Colonic mucosa (tissue), 4 donors: ENCODE data around the gene PTPN18. TPM values are rescaled to one million over a fixed set of nuclear protein-coding genes. Genes with fewer than 3 reads are reported as not detected.

ENCODE experiments used
- DNase-seq: peaks from one replicate; pipeline ENCODE4 v3.0.0-alpha.2; 2020
- H3K27ac ChIP-seq: fragments of 200-600 bp; one replicate; pipeline ENCODE4 v1.8.0; 2021
- H3K27me3 ChIP-seq: fragments of 200-600 bp; one replicate; pipeline ENCODE4 v1.8.0; 2021
- H3K36me3 ChIP-seq: fragments of 200-600 bp; one replicate; pipeline ENCODE4 v1.8.0; 2021
- H3K4me1 ChIP-seq: fragments of 200-600 bp; one replicate; pipeline ENCODE4 v1.8.0; 2021; ENCODE audit warnings: mild to moderate bottlenecking
- H3K4me3 ChIP-seq: fragments of 200-600 bp; one replicate; pipeline ENCODE4 v1.8.0; 2021
- H3K9ac ChIP-seq, 2 donors: one replicate each; pipeline ENCODE4 v1.7.0; 2013; ENCODE audit warnings: control low read depth in 2 of 2, low read depth in 2 of 2, low read length in 2 of 2
- H3K9me3 ChIP-seq: fragments of 200-600 bp; one replicate; pipeline ENCODE4 v1.8.0; 2021
- CTCF ChIP-seq: fragments of 200-600 bp; IDR thresholded peaks from one replicate; pipeline ENCODE4 v1.8.0; 2022; ENCODE audit warnings: antibody characterized with exemption, mild to moderate bottlenecking
- intact Hi-C: fragments of 100-400 bp; cut with DNase I; formaldehyde crosslinking; loops from one replicate; pipeline ENCODE4 v1.14.1; 2022
- total RNA-seq, 2 donors: library from RNA; stranded (reverse); fragmentation: NEBNext Ultra II Directional in 1 of 2; extraction: Animal tissue kit (Norgen Biotek cat#: 25700) in 1 of 2; gene quantifications; one replicate each; pipeline ENCODE4 v1.2.1, GENCODE V29; 2021
- donor health status: healthy.
- donor health status: DM: no; HTN: no; CAD: no.
- donor health status: DM: no; HTN: no; CAD: no.

PTPN18 gene
- total RNA-seq, 2 donors from 2014 or later: 85.0 to 160 TPM

DNA sequence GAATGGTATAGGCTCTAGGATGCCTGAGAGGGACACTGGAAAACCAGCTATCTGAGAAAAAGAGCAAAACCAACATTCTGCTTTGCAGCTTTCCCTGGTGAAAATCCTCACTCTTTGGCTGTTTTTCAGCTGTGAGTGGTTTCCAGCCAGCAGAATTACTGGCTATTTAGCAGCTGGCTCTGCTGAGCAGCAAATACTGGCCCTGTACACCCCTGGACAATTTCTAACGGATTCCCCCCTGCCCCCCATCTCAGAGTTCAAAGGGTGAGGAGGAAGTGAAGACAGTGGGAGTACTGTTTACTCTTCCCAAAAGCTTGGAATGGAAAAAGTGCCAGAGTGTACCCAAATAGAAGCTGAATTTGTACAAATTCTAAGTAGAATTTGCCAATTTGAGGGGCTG lies 39.3 kb upstream of the PTPN18 start:
- Histone ChIP-seq H3K27ac (no peak overlapping the region), H3K4me1 (no peaks in the 10 kb centered on the region), H3K4me3 (no peak overlapping the region), H3K9me3 (no peaks in the 10 kb centered on the region), H3K36me3 (no peaks in the 10 kb centered on the region), H3K27me3 (no peaks in the 10 kb centered on the region), H3K9ac (no peak overlapping the region)
- DNase-seq: no peak
- no peak for TF ChIP-seq CTCF
- intact Hi-C loops: no loop called here

DNA sequence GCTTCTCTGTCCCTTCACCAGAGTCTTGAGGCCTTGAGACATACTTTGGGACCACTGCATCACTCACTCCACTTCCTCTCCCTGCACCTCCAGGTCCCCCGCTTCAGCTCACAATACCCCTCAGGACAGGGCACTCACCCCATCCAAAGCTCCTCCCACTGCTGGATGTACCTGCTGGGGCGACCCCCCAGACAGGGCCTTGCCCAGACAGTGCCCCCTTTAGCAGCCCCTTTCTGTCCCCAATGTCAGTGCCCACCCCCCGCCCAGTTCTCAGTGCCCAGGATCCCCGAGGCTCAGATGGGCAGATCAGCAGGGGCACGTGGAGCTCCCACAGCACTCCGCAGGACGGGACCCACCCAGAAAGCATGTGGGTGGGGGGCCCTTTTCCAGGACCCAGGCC lies 37.0 kb upstream of the PTPN18 start:
- no peak overlapping the region for H3K9ac ChIP-seq
- intact Hi-C loops: no loop called here
- no peaks in the 10 kb centered on the region for H3K36me3 ChIP-seq
- no peaks in the 10 kb centered on the region for H3K4me1 ChIP-seq
- DNase-seq: no peak
- no peak for TF ChIP-seq CTCF
- H3K27me3 ChIP-seq: no peaks in the 10 kb centered on the region
- H3K27ac ChIP-seq: no peak overlapping the region
- no peak overlapping the region for H3K4me3 ChIP-seq
- H3K9me3 ChIP-seq: no peaks in the 10 kb centered on the region

DNA sequence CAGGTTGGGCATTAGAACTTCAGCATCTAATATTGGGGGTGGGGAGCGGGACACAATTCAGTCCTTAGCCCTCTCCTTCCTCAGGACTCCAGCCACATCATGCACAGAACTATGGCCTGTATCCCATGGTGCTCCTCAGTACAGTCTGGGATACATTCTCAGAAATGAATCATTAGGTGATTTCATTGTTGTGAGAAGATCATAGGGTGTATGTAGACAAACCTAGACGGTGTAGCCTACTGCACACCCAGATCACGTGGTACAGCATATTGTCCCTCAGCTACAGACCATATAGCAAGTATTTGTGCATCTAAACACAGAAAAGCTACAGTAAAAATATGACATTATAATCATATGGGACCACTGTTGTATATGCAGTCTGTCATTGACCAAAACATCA lies 36.3 kb upstream of the PTPN18 start:
- intact Hi-C loops: no loop called here
- TF ChIP-seq CTCF: no peak
- DNase-seq: no peak

DNA sequence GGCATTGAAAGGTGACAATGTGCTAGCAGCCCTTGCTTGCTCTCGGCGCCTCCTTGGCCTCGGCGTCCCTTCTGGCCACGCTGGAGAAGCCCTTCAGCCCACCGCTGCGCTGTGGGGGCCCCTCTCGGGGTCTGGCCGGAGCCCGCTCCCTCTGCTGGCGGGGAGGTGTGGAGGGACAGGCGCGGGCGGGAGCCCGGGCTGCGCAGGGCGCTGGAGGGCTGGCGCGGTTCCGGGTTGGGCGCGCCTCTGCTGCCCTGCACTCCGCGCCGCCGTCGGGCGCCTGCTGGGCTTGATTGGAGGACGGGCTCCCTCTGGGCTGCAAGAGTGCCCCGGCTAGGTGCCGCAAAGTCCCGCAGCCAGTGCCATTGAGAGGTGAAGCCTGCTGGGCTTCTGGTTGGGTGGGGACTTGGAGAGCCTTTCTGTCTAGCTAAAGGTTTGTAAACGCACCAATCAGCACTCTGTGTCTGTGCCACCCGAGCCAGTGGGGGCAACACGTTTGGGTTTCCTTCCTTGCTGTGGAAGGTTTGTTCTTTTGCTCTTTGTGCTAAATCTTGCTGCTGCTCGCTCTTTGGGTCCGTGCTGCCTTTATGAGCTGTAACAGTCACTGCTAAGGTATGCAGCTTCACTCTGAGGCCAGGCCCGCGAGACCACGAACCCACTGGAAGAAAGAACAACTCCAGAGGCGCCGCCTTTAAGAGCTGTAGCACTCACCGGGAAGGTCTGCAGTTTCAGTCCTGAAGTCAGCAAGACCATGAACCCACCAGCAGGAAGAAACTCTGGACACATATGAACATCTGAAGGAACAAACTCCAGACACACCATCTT lies 27.9 kb upstream of the PTPN18 start:
- no peaks in the 10 kb centered on the region for H3K36me3 ChIP-seq
- intact Hi-C loops: no loop called here
- DNase-seq: no peak
- H3K27ac ChIP-seq: no peak overlapping the region
- peaks cover 3% of the 10 kb centered on the region for H3K27me3 ChIP-seq
- no peak overlapping the region for H3K9ac ChIP-seq
- H3K4me3 ChIP-seq: no peak overlapping the region
- no peak for TF ChIP-seq CTCF
- no peaks in the 10 kb centered on the region for H3K4me1 ChIP-seq
- no peaks in the 10 kb centered on the region for H3K9me3 ChIP-seq

More for the DNA sequence above, 36.3 kb upstream of the PTPN18 start:
- no peaks in the 10 kb centered on the region for H3K9me3 ChIP-seq
- H3K4me1 ChIP-seq: no peaks in the 10 kb centered on the region
- H3K9ac ChIP-seq: no peak overlapping the region
- no peaks in the 10 kb centered on the region for H3K27me3 ChIP-seq
- no peak overlapping the region for H3K4me3 ChIP-seq
- H3K27ac ChIP-seq: no peak overlapping the region
- no peaks in the 10 kb centered on the region for H3K36me3 ChIP-seq

- Histone ChIP-seq H3K4me1 (no peaks in the 10 kb centered on the region), H3K36me3 (no peaks in the 10 kb centered on the region), H3K27ac (no peak overlapping the region), H3K27me3 (peaks cover 3% of the 10 kb centered on the region), H3K4me3 (no peak overlapping the region), H3K9ac (no peak overlapping the region), H3K9me3 (no peaks in the 10 kb centered on the region)
- no peak for TF ChIP-seq CTCF
- DNase-seq: no peak
- intact Hi-C loops: no loop called here
These were observed 27.1 kb upstream of the PTPN18 start for GRCh38 chr2:130328710-130329109.
